Stomach smooth muscle (tissue), 2 donors: ENCODE measurements around the gene SESTD1.
"Not testable (repeated sequence)": the region's sequence is repeated elsewhere in the genome, so short reads cannot be mapped to it uniquely, and the experiment has no call there.

Experiments
- H3K27ac ChIP-seq: one replicate; pipeline ENCODE4 v1.7.0; 2013; ENCODE audit warnings: mild to moderate bottlenecking, low read length, inconsistent platforms
- H3K27me3 ChIP-seq, 2 donors: one replicate each; pipeline ENCODE4 v1.7.0; 2013; ENCODE audit warnings: low read length in 2 of 2; ENCODE audit not compliant: insufficient read depth in 2 of 2, control insufficient read depth in 1 of 2
- H3K36me3 ChIP-seq, 2 donors: one replicate each; pipeline ENCODE4 v1.7.0; 2013; ENCODE audit warnings: low read length in 2 of 2; ENCODE audit not compliant: control insufficient read depth in 2 of 2, insufficient read depth in 2 of 2
- H3K4me1 ChIP-seq: one replicate; pipeline ENCODE4 v1.7.0; 2013; ENCODE audit warnings: low read length; ENCODE audit not compliant: control insufficient read depth, insufficient read depth
- H3K4me3 ChIP-seq, 2 donors: one replicate each; pipeline ENCODE4 v1.7.0; 2013; ENCODE audit warnings: low read length in 2 of 2
- H3K9ac ChIP-seq, 2 donors: one replicate each; pipeline ENCODE4 v1.7.0; 2013; ENCODE audit warnings: low read length in 2 of 2, mild to moderate bottlenecking in 1 of 2
- H3K9me3 ChIP-seq, 2 donors: one replicate each; pipeline ENCODE4 v1.7.0; 2013; ENCODE audit warnings: low read length in 2 of 2; ENCODE audit not compliant: control insufficient read depth in 2 of 2
- donor health status: healthy.
- donor health status: Pancreatic carcinoma.

SESTD1 gene

DNA sequence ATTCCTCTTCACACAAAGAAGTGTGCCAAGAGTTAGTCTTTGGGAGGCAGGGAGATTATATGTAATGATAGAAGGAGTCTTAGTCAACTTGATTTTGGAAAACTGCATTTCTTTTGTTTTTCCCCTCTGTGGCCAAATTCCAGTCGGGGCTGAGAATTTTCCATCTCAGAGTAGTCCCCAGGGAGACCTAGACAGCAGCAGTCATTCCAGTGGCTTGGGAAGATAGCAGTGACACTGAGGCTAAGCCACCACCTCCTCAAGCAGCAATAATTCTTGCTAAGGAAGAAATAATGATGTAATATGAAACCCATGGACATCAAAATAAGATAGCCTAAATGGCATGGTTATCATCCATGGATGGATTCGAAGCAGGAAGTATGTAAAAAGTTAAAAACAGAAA is 193.7 kb downstream of the SESTD1 start:
- Histone ChIP-seq H3K4me3 (no peak overlapping the region), H3K4me1 (no peaks in the 10 kb centered on the region), H3K27ac (no peak overlapping the region), H3K9me3 (no peaks in the 10 kb centered on the region), H3K9ac (no peak overlapping the region), H3K36me3 (no peaks in the 10 kb centered on the region), H3K27me3 (no peaks in the 10 kb centered on the region)

- Histone ChIP-seq H3K4me1 (no peaks in the 10 kb centered on the region), H3K9me3 (no peaks in the 10 kb centered on the region), H3K9ac (no peak overlapping the region), H3K36me3 (no peaks in the 10 kb centered on the region), H3K4me3 (no peak overlapping the region), H3K27ac (no peak overlapping the region), H3K27me3 (no peaks in the 10 kb centered on the region)
Measured at GRCh38 chr2:179069685-179070084, 194.9 kb downstream of the SESTD1 start.

DNA sequence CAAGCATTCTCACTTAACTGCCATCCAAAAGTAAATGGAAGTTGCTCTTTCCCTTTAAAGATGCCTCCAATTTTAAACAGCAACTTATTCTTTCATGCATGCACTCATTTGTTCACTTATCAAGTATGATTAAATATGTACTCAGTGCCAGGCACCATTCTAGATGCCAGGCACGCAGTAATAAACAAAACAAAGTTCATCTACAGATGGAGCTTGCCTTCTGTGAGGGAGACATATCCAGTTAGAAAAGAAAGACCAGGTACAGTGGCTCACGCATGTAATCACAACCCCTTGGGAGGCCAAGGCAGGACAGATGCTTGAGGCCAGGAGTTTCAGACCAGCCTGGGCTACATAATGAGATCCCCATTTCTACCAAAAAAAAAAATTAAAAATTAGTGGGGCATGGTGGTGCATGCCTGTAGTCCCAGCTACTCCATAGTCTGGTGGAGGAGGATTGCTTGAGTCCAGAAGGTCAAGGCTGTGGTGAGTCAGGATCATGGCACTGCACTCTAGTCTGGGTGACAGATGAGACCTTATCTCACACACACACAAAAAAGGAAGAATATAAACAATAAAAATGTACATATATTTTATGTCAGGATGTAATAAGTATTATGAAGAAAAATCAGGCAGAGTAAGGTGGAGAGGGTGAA is 195.5 kb downstream of the SESTD1 start:
- Histone ChIP-seq H3K4me1 (no peaks in the 10 kb centered on the region), H3K9ac (no peak overlapping the region), H3K36me3 (no peaks in the 10 kb centered on the region), H3K27ac (no peak overlapping the region), H3K9me3 (no peaks in the 10 kb centered on the region), H3K4me3 (no peak overlapping the region), H3K27me3 (no peaks in the 10 kb centered on the region)

- no peak overlapping the region for H3K27ac ChIP-seq
- no peak overlapping the region for H3K9ac ChIP-seq
- peaks cover 9% of the 10 kb centered on the region for H3K4me1 ChIP-seq
- no peaks in the 10 kb centered on the region for H3K27me3 ChIP-seq
- H3K36me3 ChIP-seq: no peaks in the 10 kb centered on the region
- no peak overlapping the region for H3K4me3 ChIP-seq
- H3K9me3 ChIP-seq: no peaks in the 10 kb centered on the region
Measured at GRCh38 chr2:179059026-179059700, 205.5 kb downstream of the SESTD1 start.

GRCh38 chr2:179057737-179058136 is 206.9 kb downstream of the SESTD1 start:
- Histone ChIP-seq H3K4me3 (no peak overlapping the region), H3K27me3 (no peaks in the 10 kb centered on the region), H3K9me3 (no peaks in the 10 kb centered on the region), H3K4me1 (peaks cover 9% of the 10 kb centered on the region), H3K9ac (no peak overlapping the region), H3K27ac (no peak overlapping the region), H3K36me3 (no peaks in the 10 kb centered on the region)

DNA sequence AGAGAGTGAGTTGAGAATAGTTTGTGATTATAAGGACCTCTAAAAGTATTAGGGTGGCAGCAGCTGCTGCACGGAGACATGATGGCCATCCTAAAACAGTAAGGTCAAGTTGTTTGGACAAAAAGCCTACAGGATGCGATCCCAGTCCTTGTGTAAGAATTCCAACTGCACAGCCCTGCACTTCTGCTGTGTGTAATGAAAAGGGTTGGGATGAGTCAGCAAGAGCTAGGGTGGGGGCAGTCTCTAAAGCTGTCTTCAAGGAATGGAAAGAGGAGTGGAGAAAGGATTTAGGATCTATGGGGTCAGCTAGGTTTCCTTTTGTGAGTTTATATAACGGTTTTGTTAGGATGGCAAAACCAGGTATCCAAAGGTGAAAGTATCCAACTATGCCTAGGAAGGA is 211.1 kb downstream of the SESTD1 start:
- not testable (repeated sequence) for H3K9me3 ChIP-seq

More for the DNA sequence above, 211.1 kb downstream of the SESTD1 start:
- not testable (repeated sequence) for H3K27me3 ChIP-seq, H3K9ac ChIP-seq, H3K4me3 ChIP-seq, H3K36me3 ChIP-seq, H3K27ac ChIP-seq
- peaks cover 15% of the 10 kb centered on the region for H3K4me1 ChIP-seq
